ENCODE measurements around the gene XKR7. TPM values are rescaled to one million over a fixed set of nuclear protein-coding genes. Genes with fewer than 3 reads are reported as not detected.

The XKR7 gene
- total RNA-seq, 1 experiment from 2014 or later, result not detected

DNA sequence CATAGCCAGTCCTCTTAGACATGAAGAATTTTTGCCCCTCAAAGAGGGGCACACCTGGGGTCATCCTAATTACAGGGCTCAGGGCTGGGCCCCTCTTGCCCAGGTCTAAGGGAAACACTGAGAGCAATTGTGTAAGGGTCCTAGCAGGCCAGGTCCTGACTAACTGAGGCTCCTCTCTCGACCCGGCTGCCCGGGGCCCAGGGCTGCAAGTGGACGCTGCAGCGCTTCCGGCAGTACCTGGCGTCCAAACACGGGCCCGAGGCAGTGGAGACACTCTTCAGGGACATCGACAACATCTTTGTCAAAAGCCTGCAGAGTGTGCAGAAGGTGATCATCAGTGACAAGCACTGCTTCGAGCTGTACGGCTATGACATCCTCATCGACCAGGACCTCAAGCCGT, 33.5 kb upstream of the XKR7 start:
- H3K4me2 ChIP-seq (ENCODE audit: low read depth, low read length, poor library complexity, severe bottlenecking), result no peak overlapping the region
- H3K4me1 ChIP-seq (ENCODE audit: low read length), result no peaks in the 10 kb centered on the region
- no peaks in the 10 kb centered on the region for H4K20me1 ChIP-seq (ENCODE audit: insufficient read depth, low read depth, low read length)
- H3K4me3 ChIP-seq (ENCODE audit: low read length), result no peak overlapping the region
- H3K27me3 ChIP-seq (ENCODE audit: low read length), result no peaks in the 10 kb centered on the region
- H3K27ac ChIP-seq (ENCODE audit: low read length), result no peak overlapping the region
- no peaks in the 10 kb centered on the region for H3K9me3 ChIP-seq (ENCODE audit: low read length)
- no peak overlapping the region for H2AFZ ChIP-seq (ENCODE audit: low read length)
- H3K9ac ChIP-seq (ENCODE audit: low read length), result no peak overlapping the region
- no peaks in the 10 kb centered on the region for H3K79me2 ChIP-seq (ENCODE audit: low read length)
- no peaks in the 10 kb centered on the region for H3K9me2 ChIP-seq (replicated peaks; ENCODE audit: insufficient read depth, low read length)
- DNase-seq, result no peak
- H3K36me3 ChIP-seq (ENCODE audit: insufficient read depth, low read length), result no peaks in the 10 kb centered on the region

DNA sequence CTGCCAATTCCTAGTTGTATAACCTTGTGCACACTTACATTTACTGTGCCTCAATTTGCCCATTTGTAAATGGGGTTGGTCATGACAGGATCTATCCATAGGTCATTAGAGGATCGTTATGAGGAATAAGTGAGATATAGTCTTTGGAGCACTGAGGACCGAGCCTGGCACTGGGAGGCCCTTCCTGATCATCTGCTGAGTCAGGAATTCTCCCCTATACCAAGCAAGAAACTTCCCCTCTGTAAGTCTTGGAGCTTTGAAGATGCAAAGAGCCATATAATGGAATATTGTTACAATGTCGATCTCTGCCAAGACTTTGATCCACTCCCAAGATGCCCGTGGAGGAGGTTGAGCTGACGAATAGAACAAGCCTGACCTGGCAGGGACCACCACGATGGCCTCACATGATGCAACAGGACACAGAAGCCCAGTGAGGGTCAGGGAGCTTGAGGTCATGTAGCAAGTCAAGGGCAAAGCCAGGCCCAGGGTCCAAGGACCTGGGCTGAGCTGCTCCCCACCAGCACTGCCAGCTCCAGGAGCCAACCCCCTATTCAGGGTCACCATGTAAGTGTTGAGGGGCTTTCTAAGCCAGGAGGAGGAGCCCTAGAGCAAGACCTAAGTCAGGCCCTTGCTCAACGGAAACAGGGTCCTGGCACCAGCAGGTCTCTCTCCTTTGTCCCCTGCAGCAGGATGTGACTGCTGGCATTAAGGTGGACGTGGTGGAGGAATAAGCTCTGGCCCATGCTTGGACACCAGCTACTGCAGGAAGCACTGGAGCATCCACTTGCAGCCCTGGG, 32.8 kb upstream of the XKR7 start:
- Histone ChIP-seq H3K4me3 (ENCODE audit: low read length) (no peak overlapping the region), H3K27me3 (ENCODE audit: low read length) (no peaks in the 10 kb centered on the region), H3K79me2 (ENCODE audit: low read length) (no peaks in the 10 kb centered on the region), H4K20me1 (ENCODE audit: insufficient read depth, low read depth, low read length) (no peaks in the 10 kb centered on the region), H3K9ac (ENCODE audit: low read length) (no peak overlapping the region), H3K36me3 (ENCODE audit: insufficient read depth, low read length) (no peaks in the 10 kb centered on the region), H3K4me2 (ENCODE audit: low read depth, low read length, poor library complexity, severe bottlenecking) (no peak overlapping the region), H3K9me2 (replicated peaks; ENCODE audit: insufficient read depth, low read length) (no peaks in the 10 kb centered on the region), H3K9me3 (ENCODE audit: low read length) (no peaks in the 10 kb centered on the region), H3K4me1 (ENCODE audit: low read length) (no peaks in the 10 kb centered on the region), H2AFZ (ENCODE audit: low read length) (no peak overlapping the region), H3K27ac (ENCODE audit: low read length) (no peak overlapping the region)
- peak; percentile 57 for DNase-seq

DNA sequence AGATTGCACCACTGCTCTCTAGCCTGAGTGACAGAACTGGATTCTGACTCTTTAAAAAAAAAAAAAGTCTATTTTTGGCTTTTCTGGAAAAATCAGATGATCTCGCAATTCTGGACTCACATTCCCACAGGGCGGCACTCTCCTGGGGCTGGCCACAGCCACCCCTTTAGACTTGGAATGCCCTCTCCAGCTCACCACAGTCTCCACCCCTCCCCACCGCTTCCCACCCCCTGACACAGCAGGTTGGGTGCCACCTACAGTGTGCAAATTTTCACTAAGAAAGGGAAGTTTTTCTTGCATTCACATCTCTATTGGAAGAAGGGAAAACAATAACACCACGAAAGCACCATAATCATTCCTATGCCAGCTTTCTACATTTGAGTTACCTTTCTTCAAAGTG, 31.5 kb upstream of the XKR7 start:
- Histone ChIP-seq H3K4me2 (ENCODE audit: low read depth, low read length, poor library complexity, severe bottlenecking) (no peak overlapping the region), H3K79me2 (ENCODE audit: low read length) (no peaks in the 10 kb centered on the region), H3K9ac (ENCODE audit: low read length) (no peak overlapping the region), H3K27me3 (ENCODE audit: low read length) (no peaks in the 10 kb centered on the region), H3K9me2 (replicated peaks; ENCODE audit: insufficient read depth, low read length) (no peaks in the 10 kb centered on the region), H3K4me1 (ENCODE audit: low read length) (no peaks in the 10 kb centered on the region), H3K27ac (ENCODE audit: low read length) (no peak overlapping the region), H3K36me3 (ENCODE audit: insufficient read depth, low read length) (no peaks in the 10 kb centered on the region), H3K4me3 (ENCODE audit: low read length) (no peak overlapping the region), H3K9me3 (ENCODE audit: low read length) (no peaks in the 10 kb centered on the region), H2AFZ (ENCODE audit: low read length) (no peak overlapping the region), H4K20me1 (ENCODE audit: insufficient read depth, low read depth, low read length) (no peaks in the 10 kb centered on the region)
- DNase-seq, result no peak

DNA sequence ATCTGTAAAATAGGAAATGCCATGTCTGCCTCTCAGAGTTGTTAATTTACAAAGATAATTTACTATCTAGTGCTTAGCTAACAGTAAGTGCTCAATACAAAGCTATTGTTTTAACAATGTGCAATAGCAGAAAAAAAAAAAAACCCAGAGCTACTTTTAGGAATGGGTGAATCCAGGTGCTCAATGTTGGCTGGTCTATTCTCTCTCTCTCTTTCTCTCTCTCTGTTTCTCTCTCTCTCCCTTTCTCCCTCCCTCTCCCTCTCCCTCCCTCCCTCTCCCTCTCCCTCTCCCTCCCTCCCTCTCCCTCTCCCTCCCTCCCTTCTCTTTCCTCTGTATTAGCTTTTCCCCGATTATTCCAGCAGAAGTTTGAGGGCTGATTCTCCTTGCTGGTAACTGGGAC, 30.1 kb upstream of the XKR7 start:
- no peaks in the 10 kb centered on the region for H3K9me2 ChIP-seq (replicated peaks; ENCODE audit: insufficient read depth, low read length)
- H3K9me3 ChIP-seq (ENCODE audit: low read length), result no peaks in the 10 kb centered on the region
- H3K4me2 ChIP-seq (ENCODE audit: low read depth, low read length, poor library complexity, severe bottlenecking), result no peak overlapping the region
- DNase-seq, result no peak
- no peak overlapping the region for H3K4me3 ChIP-seq (ENCODE audit: low read length)
- H3K36me3 ChIP-seq (ENCODE audit: insufficient read depth, low read length), result no peaks in the 10 kb centered on the region
- no peak overlapping the region for H2AFZ ChIP-seq (ENCODE audit: low read length)
- no peaks in the 10 kb centered on the region for H3K79me2 ChIP-seq (ENCODE audit: low read length)
- H3K27me3 ChIP-seq (ENCODE audit: low read length), result no peaks in the 10 kb centered on the region
- H4K20me1 ChIP-seq (ENCODE audit: insufficient read depth, low read depth, low read length), result no peaks in the 10 kb centered on the region
- H3K9ac ChIP-seq (ENCODE audit: low read length), result no peak overlapping the region
- H3K27ac ChIP-seq (ENCODE audit: low read length), result no peak overlapping the region
- H3K4me1 ChIP-seq (ENCODE audit: low read length), result no peaks in the 10 kb centered on the region

DNA sequence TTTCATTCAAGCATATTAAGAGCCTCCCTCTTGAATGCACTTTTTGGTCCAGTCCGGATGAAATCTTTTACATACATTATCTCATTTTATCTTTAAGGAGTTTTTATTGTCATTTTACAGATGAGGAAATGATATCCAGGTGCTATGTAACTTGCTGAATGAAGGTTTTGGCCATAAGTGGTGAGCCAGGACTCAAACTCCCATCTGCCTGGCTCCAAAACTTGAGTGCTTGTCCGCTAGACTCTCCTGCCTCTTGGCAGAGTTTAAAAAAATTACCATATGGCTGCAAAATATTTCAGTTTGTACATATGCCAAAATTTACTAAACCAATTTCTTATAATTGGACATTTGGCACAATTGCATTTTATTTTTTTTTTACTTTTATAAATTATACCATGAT, 28.3 kb upstream of the XKR7 start:
- no peaks in the 10 kb centered on the region for H3K9me2 ChIP-seq (replicated peaks; ENCODE audit: insufficient read depth, low read length)
- no peaks in the 10 kb centered on the region for H3K36me3 ChIP-seq (ENCODE audit: insufficient read depth, low read length)
- H3K79me2 ChIP-seq (ENCODE audit: low read length), result no peaks in the 10 kb centered on the region
- H3K9me3 ChIP-seq (ENCODE audit: low read length), result no peaks in the 10 kb centered on the region
- no peaks in the 10 kb centered on the region for H3K27me3 ChIP-seq (ENCODE audit: low read length)
- no peak overlapping the region for H3K27ac ChIP-seq (ENCODE audit: low read length)
- no peak overlapping the region for H2AFZ ChIP-seq (ENCODE audit: low read length)
- no peak for DNase-seq
- no peaks in the 10 kb centered on the region for H3K4me1 ChIP-seq (ENCODE audit: low read length)
- no peak overlapping the region for H3K4me2 ChIP-seq (ENCODE audit: low read depth, low read length, poor library complexity, severe bottlenecking)
- no peaks in the 10 kb centered on the region for H4K20me1 ChIP-seq (ENCODE audit: insufficient read depth, low read depth, low read length)
- no peak overlapping the region for H3K4me3 ChIP-seq (ENCODE audit: low read length)
- H3K9ac ChIP-seq (ENCODE audit: low read length), result no peak overlapping the region

DNA sequence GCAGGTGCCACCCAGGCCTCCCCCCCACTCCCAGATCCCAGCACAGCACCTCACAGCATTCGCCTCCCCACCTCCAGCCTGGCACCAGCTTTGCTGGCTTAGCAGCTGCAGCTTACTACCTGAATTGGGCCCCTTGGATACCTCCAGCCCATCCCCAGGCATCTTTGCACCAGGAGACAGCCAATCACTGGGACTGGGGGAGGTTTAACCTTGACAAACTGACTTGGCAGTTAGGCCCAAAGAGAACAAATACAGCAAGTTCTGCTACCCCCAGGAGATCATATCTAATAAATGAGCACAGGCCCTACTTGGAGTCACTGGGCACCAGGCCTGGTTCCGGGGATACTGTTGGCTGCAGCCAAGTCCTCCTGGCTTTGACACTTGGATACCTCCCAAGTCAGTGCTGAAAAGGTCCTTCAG, 24.9 kb upstream of the XKR7 start:
- no peak for DNase-seq
- H3K4me3 ChIP-seq (ENCODE audit: low read length), result no peak overlapping the region
- no peaks in the 10 kb centered on the region for H3K9me2 ChIP-seq (replicated peaks; ENCODE audit: insufficient read depth, low read length)
- peaks cover 15% of the 10 kb centered on the region for H3K36me3 ChIP-seq (ENCODE audit: insufficient read depth, low read length)
- no peak overlapping the region for H2AFZ ChIP-seq (ENCODE audit: low read length)
- no peak overlapping the region for H3K27ac ChIP-seq (ENCODE audit: low read length)
- no peaks in the 10 kb centered on the region; the same call in 1 of the 2 replicates for H3K79me2 ChIP-seq (ENCODE audit: low read length)
- no peaks in the 10 kb centered on the region; the same call in 1 of the 2 replicates for H3K9me3 ChIP-seq (ENCODE audit: low read length)
- H3K4me1 ChIP-seq (ENCODE audit: low read length), result no peaks in the 10 kb centered on the region
- H3K27me3 ChIP-seq (ENCODE audit: low read length), result no peaks in the 10 kb centered on the region
- H4K20me1 ChIP-seq (ENCODE audit: insufficient read depth, low read depth, low read length), result no peaks in the 10 kb centered on the region
- H3K9ac ChIP-seq (ENCODE audit: low read length), result no peak overlapping the region
- no peak overlapping the region for H3K4me2 ChIP-seq (ENCODE audit: low read depth, low read length, poor library complexity, severe bottlenecking)

DNA sequence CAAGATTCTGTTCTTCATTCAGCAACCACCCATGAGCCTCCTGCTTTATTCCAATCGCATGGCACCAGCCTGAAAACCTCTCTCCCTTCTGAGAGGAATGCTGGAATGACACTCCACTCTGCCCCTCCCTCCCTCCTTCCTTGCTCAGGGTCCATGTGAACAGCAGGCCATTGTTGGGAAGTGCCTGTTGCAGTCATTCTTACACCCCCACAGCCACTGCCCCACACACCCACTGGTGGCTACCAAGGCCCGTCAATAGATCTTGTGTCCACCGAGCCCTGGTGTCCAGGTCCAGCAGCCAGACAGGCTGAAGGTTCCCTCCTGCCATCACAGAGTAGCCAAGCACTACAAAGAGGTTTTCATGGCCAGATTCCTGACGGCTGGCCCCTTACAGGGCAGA, 22.6 kb upstream of the XKR7 start:
- peaks cover 38% of the 10 kb centered on the region for H3K36me3 ChIP-seq (ENCODE audit: insufficient read depth, low read length)
- peaks cover 3% of the 10 kb centered on the region for H3K4me1 ChIP-seq (ENCODE audit: low read length)

DNA sequence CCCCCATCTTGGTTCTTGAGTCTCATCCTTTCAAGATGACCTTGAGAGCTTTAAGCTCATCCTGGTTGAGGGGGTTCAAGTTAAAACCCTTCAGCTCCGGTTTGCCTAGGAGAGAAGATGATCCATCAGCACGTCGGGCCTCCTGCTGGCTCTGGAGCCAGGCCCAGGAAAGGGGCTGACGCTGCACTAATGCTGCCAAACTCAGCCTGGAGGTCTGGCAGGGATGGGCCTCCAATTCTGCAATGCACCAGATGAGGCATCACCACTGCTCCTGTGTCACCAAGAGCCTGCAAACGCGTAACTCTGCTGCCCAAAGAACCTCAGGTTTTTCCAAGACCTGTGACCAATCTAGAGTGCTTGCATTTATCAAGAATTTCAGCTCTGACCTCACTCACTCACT, 22.2 kb upstream of the XKR7 start:
- H3K79me2 ChIP-seq (ENCODE audit: low read length), result peaks cover 26% of the 10 kb centered on the region
- peaks cover 8% of the 10 kb centered on the region for H3K4me1 ChIP-seq (ENCODE audit: low read length)
- peaks cover 8% of the 10 kb centered on the region; the same call in 1 of the 2 replicates for H4K20me1 ChIP-seq (ENCODE audit: insufficient read depth, low read depth, low read length)
- peaks cover 41% of the 10 kb centered on the region for H3K36me3 ChIP-seq (ENCODE audit: insufficient read depth, low read length)
- H3K27ac ChIP-seq (ENCODE audit: low read length), result no peak overlapping the region
- no peak overlapping the region for H3K4me3 ChIP-seq (ENCODE audit: low read length)
- no peak overlapping the region for H3K4me2 ChIP-seq (ENCODE audit: low read depth, low read length, poor library complexity, severe bottlenecking)
- H3K9ac ChIP-seq (ENCODE audit: low read length), result no peak overlapping the region
- no peaks in the 10 kb centered on the region for H3K9me2 ChIP-seq (replicated peaks; ENCODE audit: insufficient read depth, low read length)
- H3K9me3 ChIP-seq (ENCODE audit: low read length), result peaks cover 7% of the 10 kb centered on the region; the same call in 1 of the 2 replicates
- no peak overlapping the region for H2AFZ ChIP-seq (ENCODE audit: low read length)
- no peaks in the 10 kb centered on the region for H3K27me3 ChIP-seq (ENCODE audit: low read length)
- DNase-seq, result no peak

More for the DNA sequence above, 22.6 kb upstream of the XKR7 start:
- Histone ChIP-seq H3K9me2 (replicated peaks; ENCODE audit: insufficient read depth, low read length) (no peaks in the 10 kb centered on the region), H3K79me2 (ENCODE audit: low read length) (peaks cover 21% of the 10 kb centered on the region), H3K27me3 (ENCODE audit: low read length) (no peaks in the 10 kb centered on the region), H3K9me3 (ENCODE audit: low read length) (peaks cover 7% of the 10 kb centered on the region; the same call in 1 of the 2 replicates), H3K27ac (ENCODE audit: low read length) (no peak overlapping the region), H2AFZ (ENCODE audit: low read length) (no peak overlapping the region), H3K4me3 (ENCODE audit: low read length) (no peak overlapping the region), H3K9ac (ENCODE audit: low read length) (no peak overlapping the region), H4K20me1 (ENCODE audit: insufficient read depth, low read depth, low read length) (peaks cover 4% of the 10 kb centered on the region; the same call in 1 of the 2 replicates), H3K4me2 (ENCODE audit: low read depth, low read length, poor library complexity, severe bottlenecking) (no peak overlapping the region)
- DNase-seq, result no peak

All from Karpas-422 (cell line).